H1 (cell line): Measurements from ENCODE around the gene FLNC. TPM values are rescaled to one million over a fixed set of nuclear protein-coding genes. Genes with fewer than 3 reads are reported as not detected.

Experiments
- CTCF ChIA-PET: fragments of 300-600 bp; sonication (Branson Sonifier 250); formaldehyde crosslinking; loops from one replicate; lab custom pipeline; 2021; ENCODE audit not compliant: partially characterized antibody; lab: Charles Lee
- POLR2A ChIA-PET: fragments of 300-600 bp; sonication (Branson Sonifier 250); formaldehyde crosslinking; loops from one replicate; lab custom pipeline; 2021; ENCODE audit warnings: inconsistent platforms; ENCODE audit not compliant: partially characterized antibody; lab: Charles Lee
- DNase-seq, 2 experiments: peaks; one replicate each; pipeline versions ENCODE4 v3.0.0 to v3.0.0-alpha.2; 2010 to 2022; ENCODE audit warnings: low spot score in 2 of 2, low read depth in 1 of 2, mixed read lengths in 1 of 2
- FAIRE-seq: peaks from 2 replicates; lab custom pipeline; 2011; peaks lifted over from hg19 to GRCh38; lab: Jason Lieb, UNC
- H2AFZ ChIP-seq: 2 replicates; pipeline ENCODE4 v1.8.1; 2012; ENCODE audit warnings: low read length, inconsistent platforms
- H2AK5ac ChIP-seq: 2 replicates; pipeline ENCODE4 v1.6.1; 2013; ENCODE audit warnings: low read depth, low read length
- H2BK120ac ChIP-seq: replicated peaks from 2 replicates; pipeline ENCODE3; 2013; ENCODE audit warnings: low read depth, low read length, inconsistent platforms
- H2BK12ac ChIP-seq: 2 replicates; pipeline ENCODE4 v1.6.1; 2013; ENCODE audit warnings: low read depth, low read length
- H2BK15ac ChIP-seq: 2 replicates; pipeline ENCODE4 v1.6.1; 2013; ENCODE audit warnings: low read length
- H2BK20ac ChIP-seq: 2 replicates; pipeline ENCODE4 v1.6.1; 2013; ENCODE audit warnings: low read length
- H2BK5ac ChIP-seq: 2 replicates; pipeline ENCODE4 v1.6.1; 2013; ENCODE audit warnings: low read depth, low read length
- H3K14ac ChIP-seq: 2 replicates; pipeline ENCODE4 v1.6.1; 2013; ENCODE audit warnings: inconsistent platforms; ENCODE audit not compliant: insufficient read length
- H3K18ac ChIP-seq: 2 replicates; pipeline ENCODE4 v1.6.1; 2013; ENCODE audit warnings: low read length; ENCODE audit errors: extremely low read depth
- H3K23ac ChIP-seq: 2 replicates; pipeline ENCODE4 v1.6.1; 2013; ENCODE audit warnings: inconsistent platforms; ENCODE audit not compliant: insufficient read length
- H3K23me2 ChIP-seq: 2 replicates; pipeline ENCODE4 v1.6.1; 2013; ENCODE audit warnings: low read depth, low read length
- H3K27ac ChIP-seq: 2 replicates; pipeline ENCODE4 v1.6.1; 2011; ENCODE audit warnings: low read depth, low read length, inconsistent platforms
- H3K27me3 ChIP-seq, 4 experiments: replicated peaks in 1 of 4; 1 replicate in 1 of 4; 2 replicates in 3 of 4; pipeline versions ENCODE4 v1.6.1 to v1.8.1; 2011 to 2013; ENCODE audit warnings: low read length in 3 of 4, mild to moderate bottlenecking in 3 of 4, inconsistent platforms in 2 of 4, mixed read lengths in 2 of 4, moderate library complexity in 1 of 4; ENCODE audit not compliant: control insufficient read depth in 3 of 4, insufficient read depth in 3 of 4; ENCODE audit errors: extremely low read depth in 1 of 4
- H3K36me3 ChIP-seq, 4 experiments: 2 replicates each; pipeline versions ENCODE4 v1.6.1 to v1.8.1; 2011 to 2013; ENCODE audit warnings: mild to moderate bottlenecking in 4 of 4, low read length in 3 of 4, moderate library complexity in 2 of 4, control low read depth in 1 of 4, inconsistent platforms in 1 of 4; ENCODE audit not compliant: insufficient read depth in 4 of 4, control insufficient read depth in 2 of 4
- H3K4ac ChIP-seq: replicated peaks from 2 replicates; pipeline ENCODE3; 2013; ENCODE audit warnings: low read length, low read depth, mixed read lengths, inconsistent platforms; ENCODE audit not compliant: insufficient read length
- H3K4me1 ChIP-seq, 4 experiments: replicated peaks in 1 of 4; 1 replicate in 1 of 4; 2 replicates in 3 of 4; pipeline versions ENCODE4 v1.6.1 to v1.8.1; 2011 to 2013; ENCODE audit warnings: low read length in 3 of 4, inconsistent platforms in 2 of 4, mixed read lengths in 1 of 4; ENCODE audit not compliant: insufficient read depth in 4 of 4, control insufficient read depth in 3 of 4
- H3K4me2 ChIP-seq, 2 experiments: 2 replicates each; pipeline versions ENCODE4 v1.6.1 to v1.8.1; 2011 to 2013; ENCODE audit warnings: low read depth in 2 of 2, low read length in 2 of 2, control low read depth in 1 of 2, inconsistent platforms in 1 of 2, mild to moderate bottlenecking in 1 of 2; ENCODE audit not compliant: insufficient read depth in 1 of 2
- H3K4me3 ChIP-seq, 4 experiments: fragments of 200-600, 300-600 bp in 1 of 4; sonication (generic), shearing (Covaris generic), sonication (Bioruptor Twin) in 1 of 4; 2 replicates each; pipeline versions ENCODE4 v1.5.1 to v1.8.1; 2011 to 2016; ENCODE audit warnings: low read length in 4 of 4, low read depth in 3 of 4, control low read depth in 2 of 4, inconsistent platforms in 2 of 4, mild to moderate bottlenecking in 2 of 4, mixed read lengths in 1 of 4, moderate library complexity in 1 of 4; ENCODE audit not compliant: insufficient read depth in 2 of 4; ENCODE audit errors: extremely low read depth in 1 of 4
- H3K56ac ChIP-seq: replicated peaks from 2 replicates; pipeline ENCODE3; 2013; ENCODE audit warnings: low read depth, mild to moderate bottlenecking, mixed read lengths, low read length, inconsistent platforms; ENCODE audit not compliant: insufficient read length
- H3K79me1 ChIP-seq: 2 replicates; pipeline ENCODE4 v1.6.1; 2013; ENCODE audit warnings: low read depth, low read length, control low read depth
- H3K79me2 ChIP-seq, 2 experiments: 2 replicates each; pipeline versions ENCODE4 v1.6.1 to v1.8.1; 2012 to 2013; ENCODE audit warnings: low read length in 2 of 2, mild to moderate bottlenecking in 2 of 2, inconsistent platforms in 1 of 2; ENCODE audit not compliant: insufficient read depth in 2 of 2, control insufficient read depth in 1 of 2
- H3K9ac ChIP-seq, 4 experiments: replicated peaks in 1 of 4; 1 replicate in 1 of 4; 2 replicates in 3 of 4; pipeline versions ENCODE4 v1.6.1 to v1.8.1; 2011 to 2013; ENCODE audit warnings: low read depth in 3 of 4, low read length in 3 of 4, control low read depth in 2 of 4, mild to moderate bottlenecking in 2 of 4, moderate library complexity in 2 of 4, inconsistent platforms in 1 of 4; ENCODE audit errors: extremely low read depth in 1 of 4
- H3K9me3 ChIP-seq, 2 experiments: 2 replicates each; pipeline versions ENCODE4 v1.6.1 to v1.8.1; 2012 to 2013; ENCODE audit warnings: mild to moderate bottlenecking in 2 of 2, moderate library complexity in 2 of 2, control low read depth in 1 of 2, inconsistent platforms in 1 of 2, low read depth in 1 of 2, low read length in 1 of 2, mixed read lengths in 1 of 2; ENCODE audit not compliant: insufficient read depth in 2 of 2
- H4K20me1 ChIP-seq, 2 experiments: replicated peaks in 1 of 2; 2 replicates each; pipeline versions ENCODE3 to v1.8.1; 2011 to 2013; ENCODE audit warnings: inconsistent platforms in 2 of 2, low read length in 2 of 2, mild to moderate bottlenecking in 1 of 2; ENCODE audit not compliant: insufficient read depth in 2 of 2, control insufficient read depth in 1 of 2
- H4K5ac ChIP-seq: 2 replicates; pipeline ENCODE4 v1.6.1; 2013; ENCODE audit warnings: low read length, low read depth, mixed read lengths, inconsistent platforms; ENCODE audit not compliant: insufficient read length
- H4K8ac ChIP-seq: 2 replicates; pipeline ENCODE4 v1.8.0; 2013; ENCODE audit warnings: mild to moderate bottlenecking, moderate library complexity, low read length, inconsistent platforms; ENCODE audit not compliant: insufficient read depth; ENCODE audit errors: extremely low read depth
- H4K91ac ChIP-seq: replicated peaks from 2 replicates; pipeline ENCODE3; 2013; ENCODE audit warnings: low read length, mixed read lengths, inconsistent platforms; ENCODE audit not compliant: insufficient read length
- HDAC2 ChIP-seq, 2 experiments: fragments of 300-600 bp in 1 of 2; sonication (generic) in 1 of 2; IDR thresholded peaks; 2 replicates each; pipeline ENCODE4 v1.6.1; 2011 to 2012; ENCODE audit warnings: low read depth in 2 of 2, low read length in 2 of 2, mild to moderate bottlenecking in 2 of 2, moderate library complexity in 2 of 2, borderline replicate concordance in 1 of 2, inconsistent platforms in 1 of 2
- TEAD4 ChIP-seq: IDR thresholded peaks from 2 replicates; pipeline ENCODE4 v1.6.1; 2012; ENCODE audit warnings: low read depth, low read length, inconsistent platforms, mixed read lengths
- YY1 ChIP-seq: IDR thresholded peaks from 2 replicates; pipeline ENCODE4 v1.6.1; 2011; ENCODE audit warnings: low read depth, mild to moderate bottlenecking, low read length
- WGBS, 2 experiments: shearing (Covaris generic) in 1 of 2; methylation state at CpG; one replicate each; pipeline versions ENCODE4 v1.1.6 to v1.1.7; 2013 to 2015; ENCODE audit warnings: low lambda C conversion rate in 2 of 2, mixed read lengths in 2 of 2, inconsistent platforms in 1 of 2, low coverage in 1 of 2, missing lambda C conversion rate in 1 of 2; ENCODE audit not compliant: insufficient replicate concordance in 2 of 2, insufficient coverage in 1 of 2, insufficient read length in 1 of 2; ENCODE audit errors: extremely low coverage in 1 of 2, missing lambda C conversion rate in 1 of 2; 5-methylcytosine and 5-hydroxymethylcytosine counted together
- polyA plus RNA-seq, 7 experiments: library from polyadenylated mRNA; depleted of rRNA in 3 of 7; stranded (reverse) in 5 of 7; unstranded in 2 of 7; fragments of >200 nt in 5 of 7; fragments of 200-250 nt in 2 of 7; gene quantifications; 1 replicate in 5 of 7; 2 replicates in 1 of 7; 4 replicates in 1 of 7; pipeline versions ENCODE4 v1.2.1 to v1.2.3, GENCODE V29; 2011 to 2013; ENCODE audit warnings: missing spikeins in 2 of 7, mixed read lengths in 2 of 7
- total RNA-seq: library from RNA; stranded (reverse); fragmentation: NEBNext Ultra II Directional; extraction: Animal tissue kit (Norgen Biotek cat#: 25700); gene quantifications from 2 replicates; pipeline ENCODE4 v1.2.1, GENCODE V29; 2021

FLNC gene
- total and polyA plus RNA-seq, 2 of the 8 experiments (the other 6 are each of a cell fraction or from before 2014, with no cell fraction given), result 1.9 to 10.7 TPM

DNA sequence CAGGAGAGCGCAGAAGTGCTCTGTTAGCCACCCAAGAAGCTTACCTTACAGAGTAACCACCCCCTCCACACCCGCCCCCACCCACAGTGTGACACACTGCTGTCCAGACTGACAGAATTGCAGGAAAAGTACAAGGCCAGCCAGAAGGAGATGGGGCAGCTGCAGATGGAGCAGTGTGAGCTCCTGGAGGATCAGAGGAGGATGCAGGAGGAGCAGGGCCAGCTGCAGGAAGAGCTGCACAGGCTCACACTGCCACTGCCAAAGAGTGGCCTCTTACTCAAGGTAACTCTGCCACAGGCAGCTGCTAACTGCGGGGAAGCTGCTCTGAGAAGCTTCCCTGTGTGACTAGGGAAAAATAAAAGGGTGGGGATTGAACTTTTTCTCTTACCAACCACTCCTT is 20.8 kb upstream of the FLNC start:
- no peak overlapping the region for H3K56ac ChIP-seq
- peaks cover 20 to 63% (median 33%) of the 10 kb centered on the region in 4 experiments; a peak in 7 of 8 replicates for H3K36me3 ChIP-seq
- no peak overlapping the region for H3K23ac ChIP-seq
- H2AK5ac ChIP-seq, result no peak overlapping the region
- no peaks in the 10 kb centered on the region for H3K79me2 ChIP-seq
- 80% methylated on average over 2 of the region's 3 CpGs; no CpG with 5 or more reads in 1 of the 2 experiments for WGBS, 2 experiments
- TF ChIP-seq YY1 (no peak), TEAD4 (no peak), HDAC2 (IDR thresholded peaks at IDR 0.05; ENCODE audit: borderline replicate concordance in 1 of 2, low read depth in 2 of 2, low read length in 2 of 2) (no peak)
- no peak for FAIRE-seq
- H3K18ac ChIP-seq, result no peak overlapping the region
- H2BK5ac ChIP-seq, result no peak overlapping the region
- ChIA-PET POLR2A (interaction anchor here (1.9 to 3.2 kb wide), 2 partner anchors 10 to 14 kb away, joined by 5 to 12 read pairs; no protein-coding TSS in a partner anchor), CTCF (interaction anchor here (0.7 to 1.6 kb wide), 7 partner anchors 9 to 77 kb away, joined by 3 to 7 read pairs (median 3); no protein-coding TSS in a partner anchor)
- H2AFZ ChIP-seq, result no peak overlapping the region
- H4K5ac ChIP-seq, result no peak overlapping the region
- no peak overlapping the region for H3K4me3 ChIP-seq
- no peak for DNase-seq
- H3K4ac ChIP-seq, result no peak overlapping the region
- H3K27me3 ChIP-seq, result no peaks in the 10 kb centered on the region
- H3K79me1 ChIP-seq, result no peaks in the 10 kb centered on the region
- H3K4me2 ChIP-seq, result no peak overlapping the region
- no peaks in the 10 kb centered on the region for H3K23me2 ChIP-seq
- no peak overlapping the region for H2BK120ac ChIP-seq
- H2BK15ac ChIP-seq, result no peak overlapping the region
- H3K4me1 ChIP-seq, result peaks cover 3 to 9% (median 4%) of the 10 kb centered on the region in 4 experiments; a peak in 6 of 7 replicates
- H3K27ac ChIP-seq, result no peak overlapping the region
- no peak overlapping the region for H3K9ac ChIP-seq
- H4K91ac ChIP-seq, result no peak overlapping the region
- H4K20me1 ChIP-seq, result peaks cover 0 to 2% of the 10 kb centered on the region in 2 experiments
- no peak overlapping the region for H2BK12ac ChIP-seq
- H2BK20ac ChIP-seq, result no peak overlapping the region
- no peaks in the 10 kb centered on the region for H3K9me3 ChIP-seq
- no peak overlapping the region for H3K14ac ChIP-seq
- H4K8ac ChIP-seq, result no peak overlapping the region
